DMS53 treated with DMSO at 0.1 percent for 48 hours (cell line): ENCODE results near the gene CCDC112.

Source experiments
- DNase-seq: peaks from one replicate; lab custom pipeline; 2025; ENCODE audit not compliant: unreplicated experiment; lab: John Stamatoyannopoulos, UW

The CCDC112 gene

GRCh38 chr5:115317736-115318135, 21.3 kb upstream of the CCDC112 start:
- DNase-seq, result no peak

- DNase-seq, result no peak
Measured at GRCh38 chr5:115317320-115317719, 20.9 kb upstream of the CCDC112 start.

- no peak for DNase-seq
Measured at GRCh38 chr5:115313632-115314031, 17.2 kb upstream of the CCDC112 start.

- DNase-seq, result no peak
Measured at GRCh38 chr5:115313052-115313451, 16.6 kb upstream of the CCDC112 start.

- DNase-seq, result peak; percentile 64
Measured at GRCh38 chr5:115309751-115310370, 13.4 kb upstream of the CCDC112 start.

- DNase-seq, result no peak
Measured at GRCh38 chr5:115308815-115309214, 12.4 kb upstream of the CCDC112 start.

GRCh38 chr5:115306011-115306536, 9.6 kb upstream of the CCDC112 start:
- DNase-seq, result no peak

GRCh38 chr5:115304496-115304895, 8.0 kb upstream of the CCDC112 start:
- no peak for DNase-seq

- DNase-seq, result no peak
Measured at GRCh38 chr5:115298811-115299210, 2.4 kb upstream of the CCDC112 start.

GRCh38 chr5:115297031-115297430, 577 bp upstream of the CCDC112 start:
- no peak for DNase-seq

GRCh38 chr5:115295777-115296123, 704 bp downstream of the CCDC112 start:
- DNase-seq, result no peak

- DNase-seq, result no peak
Measured at GRCh38 chr5:115291397-115291796, 5.1 kb downstream of the CCDC112 start.

GRCh38 chr5:115289104-115289503, 7.3 kb downstream of the CCDC112 start:
- no peak for DNase-seq

- DNase-seq, result no peak
Measured at GRCh38 chr5:115284021-115284420, 12.4 kb downstream of the CCDC112 start.

- DNase-seq, result no peak
Measured at GRCh38 chr5:115282131-115282530, 14.3 kb downstream of the CCDC112 start.

GRCh38 chr5:115274584-115274983, 21.9 kb downstream of the CCDC112 start:
- DNase-seq, result no peak

GRCh38 chr5:115272297-115272958, 24.0 kb downstream of the CCDC112 start:
- DNase-seq, result no peak

GRCh38 chr5:115271295-115272050, 25.0 kb downstream of the CCDC112 start:
- DNase-seq, result no peak

- DNase-seq, result no peak
Measured at GRCh38 chr5:115267617-115268016, 28.8 kb downstream of the CCDC112 start.

- DNase-seq, result no peak
Measured at GRCh38 chr5:115265220-115265619, 31.2 kb downstream of the CCDC112 start.

- no peak for DNase-seq
Measured at GRCh38 chr5:115264786-115265185, 31.7 kb downstream of the CCDC112 start.

GRCh38 chr5:115263078-115263380, 33.4 kb downstream of the CCDC112 start:
- DNase-seq, result peak; percentile 47
